Measurements from ENCODE around the gene YKT6.
A peak's percentile ranks its signal among the peaks of the same experiment; 100 is the strongest.

YKT6 gene

DNA sequence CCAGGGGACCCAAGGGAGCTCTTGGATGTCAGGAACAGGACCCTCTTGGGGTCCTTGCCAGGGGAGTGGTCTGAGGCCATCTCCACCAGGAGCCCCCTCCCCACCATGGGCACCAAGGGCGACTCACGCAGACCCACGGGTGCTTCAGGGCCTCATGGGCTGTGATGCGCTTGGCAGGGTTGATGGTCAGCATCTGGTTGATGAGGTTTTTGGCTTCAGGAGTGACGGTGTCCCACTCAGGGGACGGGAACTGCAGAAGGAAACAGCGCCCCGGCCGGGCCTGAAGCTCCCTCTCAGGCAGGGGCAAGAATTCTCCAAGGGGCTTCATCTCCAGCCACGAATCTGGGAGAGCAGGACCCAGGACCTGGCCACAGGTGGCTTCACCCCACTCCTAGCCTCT, 41.3 kb downstream of the YKT6 start:
- Histone ChIP-seq H3K4me3 (ENCODE audit: insufficient read depth, low read depth, low read length, poor library complexity, severe bottlenecking) (no peak overlapping the region), H3K27ac (ENCODE audit: insufficient read depth, low read length, poor library complexity, severe bottlenecking) (no peak overlapping the region), H3K9me3 (ENCODE audit: control insufficient read depth, low read length) (no peaks in the 10 kb centered on the region), H3K4me1 (ENCODE audit: control insufficient read depth, insufficient read depth, low read length, poor library complexity, severe bottlenecking) (peaks cover 6% of the 10 kb centered on the region), H3K27me3 (replicated peaks; ENCODE audit: control insufficient read depth, insufficient read depth, low read length, poor library complexity, severe bottlenecking) (no peaks in the 10 kb centered on the region), H3K36me3 (ENCODE audit: control insufficient read depth, insufficient read depth, low read length) (no peaks in the 10 kb centered on the region)
- no peak for DNase-seq

DNA sequence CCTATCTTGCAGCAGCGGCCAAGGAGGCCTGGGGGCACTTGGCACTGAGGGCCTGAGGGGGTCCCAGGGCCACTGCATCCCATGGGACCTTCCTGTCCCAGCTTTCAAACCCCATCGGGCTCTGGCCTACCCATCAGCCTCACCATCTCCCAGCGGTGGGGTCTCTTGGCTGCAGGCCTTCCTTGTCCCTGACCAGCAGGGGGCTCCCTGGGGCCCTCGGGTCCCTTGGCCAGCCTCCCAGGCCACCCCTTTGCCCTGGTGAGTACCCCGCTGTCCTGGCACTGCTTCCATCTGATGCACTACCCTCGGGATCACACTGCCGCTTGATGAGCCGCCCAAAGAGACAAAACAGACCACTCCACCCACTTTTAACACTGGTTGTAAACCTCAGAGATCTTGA, 43.5 kb downstream of the YKT6 start:
- Histone ChIP-seq H3K36me3 (ENCODE audit: control insufficient read depth, insufficient read depth, low read length) (no peaks in the 10 kb centered on the region), H3K27ac (ENCODE audit: insufficient read depth, low read length, poor library complexity, severe bottlenecking) (no peak overlapping the region), H3K9me3 (ENCODE audit: control insufficient read depth, low read length) (no peaks in the 10 kb centered on the region), H3K4me3 (ENCODE audit: insufficient read depth, low read depth, low read length, poor library complexity, severe bottlenecking) (no peak overlapping the region), H3K27me3 (replicated peaks; ENCODE audit: control insufficient read depth, insufficient read depth, low read length, poor library complexity, severe bottlenecking) (no peaks in the 10 kb centered on the region), H3K4me1 (ENCODE audit: control insufficient read depth, insufficient read depth, low read length, poor library complexity, severe bottlenecking) (peaks cover 6% of the 10 kb centered on the region)
- DNase-seq: no peak

DNA sequence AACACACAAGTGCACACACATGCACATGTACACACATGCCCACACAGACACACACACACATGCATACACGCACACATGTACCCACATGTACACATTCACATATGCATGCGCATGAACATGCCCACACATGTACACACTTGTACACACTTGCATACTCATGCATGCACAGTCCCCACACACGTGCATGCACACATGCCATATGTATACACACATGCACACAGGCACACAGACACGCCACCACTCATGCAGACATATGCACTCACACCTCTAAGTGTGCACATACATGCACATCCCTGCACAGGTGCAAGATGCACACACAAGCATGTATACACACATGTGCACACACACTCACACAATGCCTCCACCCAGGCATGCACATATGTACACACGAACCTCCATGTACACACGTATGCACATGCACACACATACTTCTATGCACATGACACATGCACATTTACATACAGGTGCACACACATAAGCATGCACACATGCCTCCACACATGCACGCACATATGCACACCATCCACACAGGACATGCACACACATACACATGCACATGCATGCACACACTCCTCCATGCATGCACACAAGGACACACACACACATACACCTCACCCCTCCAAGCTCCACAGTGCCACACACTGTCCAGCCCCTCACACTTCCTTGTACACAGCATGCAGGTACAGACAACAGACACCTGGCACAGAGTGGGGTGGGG, 45.8 kb downstream of the YKT6 start:
- Histone ChIP-seq H3K9me3 (ENCODE audit: control insufficient read depth, low read length) (no peaks in the 10 kb centered on the region), H3K4me3 (ENCODE audit: insufficient read depth, low read depth, low read length, poor library complexity, severe bottlenecking) (no peak overlapping the region), H3K36me3 (ENCODE audit: control insufficient read depth, insufficient read depth, low read length) (no peaks in the 10 kb centered on the region), H3K27ac (ENCODE audit: insufficient read depth, low read length, poor library complexity, severe bottlenecking) (no peak overlapping the region), H3K27me3 (replicated peaks; ENCODE audit: control insufficient read depth, insufficient read depth, low read length, poor library complexity, severe bottlenecking) (no peaks in the 10 kb centered on the region), H3K4me1 (ENCODE audit: control insufficient read depth, insufficient read depth, low read length, poor library complexity, severe bottlenecking) (no peaks in the 10 kb centered on the region)
- DNase-seq: no peak

DNA sequence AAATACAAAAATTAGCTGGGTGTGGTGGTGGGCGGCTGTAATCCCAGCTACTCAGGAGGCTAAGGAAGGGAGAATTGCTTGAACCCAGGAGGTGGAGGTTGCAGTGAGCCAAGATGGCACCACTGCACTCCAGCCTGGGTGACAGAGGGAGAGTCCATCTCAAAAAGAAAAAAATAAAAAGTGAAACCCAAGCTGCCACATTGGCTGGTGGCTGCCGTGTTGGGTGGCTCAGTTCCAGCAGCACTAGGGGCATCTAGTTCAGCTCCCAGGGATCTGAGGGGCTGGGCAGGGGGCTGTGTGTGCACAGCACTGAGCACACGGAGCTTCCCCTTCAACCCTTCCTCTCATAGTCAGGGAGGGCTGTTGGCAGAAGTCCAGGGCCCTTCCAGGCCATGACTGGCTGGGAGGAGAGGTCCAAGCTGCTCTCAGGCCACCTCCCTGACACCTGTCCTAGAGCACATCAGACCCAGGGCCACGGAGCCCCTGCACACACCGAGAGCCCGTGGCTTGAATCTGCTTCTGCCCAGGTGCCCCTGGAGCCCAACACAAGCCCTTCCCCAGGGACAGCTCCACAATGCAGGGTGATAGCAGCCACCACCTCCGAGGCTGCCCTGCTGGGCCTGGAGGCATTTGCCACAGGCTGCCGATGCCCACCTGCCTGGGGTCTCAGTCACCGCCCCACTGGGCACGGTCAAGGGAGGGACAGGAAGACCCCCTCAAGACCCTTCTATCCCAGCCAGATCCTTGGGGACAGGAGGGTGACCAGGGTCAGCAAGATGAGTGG, 47.3 kb downstream of the YKT6 start:
- Histone ChIP-seq H3K27me3 (replicated peaks; ENCODE audit: control insufficient read depth, insufficient read depth, low read length, poor library complexity, severe bottlenecking) (no peaks in the 10 kb centered on the region), H3K4me3 (ENCODE audit: insufficient read depth, low read depth, low read length, poor library complexity, severe bottlenecking) (no peak overlapping the region)

DNA sequence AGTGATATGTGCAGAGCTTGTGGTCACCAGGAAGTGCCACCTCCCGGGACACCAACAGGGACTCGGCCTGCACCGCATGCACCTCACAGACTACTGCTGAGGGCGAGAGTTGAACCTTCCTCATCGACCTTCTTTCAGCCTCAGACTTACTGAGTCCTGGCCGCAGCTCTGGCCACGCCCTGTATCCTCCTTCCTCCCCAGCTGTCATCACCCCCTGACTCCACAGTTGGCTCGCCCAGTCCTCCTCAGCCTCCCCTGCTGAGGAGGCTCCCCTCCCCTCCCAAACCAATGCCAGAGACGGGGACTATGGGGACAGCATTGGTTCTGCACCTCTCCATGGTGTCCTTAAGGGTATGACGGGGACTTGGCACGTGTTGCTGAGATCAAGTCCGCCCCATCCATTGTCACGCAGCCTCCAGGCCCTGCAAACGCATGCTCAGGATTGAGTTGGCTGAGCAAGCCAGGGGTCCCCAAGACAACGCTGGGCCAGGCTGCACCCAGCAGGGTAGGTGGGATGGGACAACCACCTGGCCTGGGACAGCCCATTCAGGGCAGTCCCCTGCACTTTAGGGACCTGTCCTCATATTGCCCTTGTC, 49.0 kb downstream of the YKT6 start:
- H3K36me3 ChIP-seq (ENCODE audit: control insufficient read depth, insufficient read depth, low read length): no peaks in the 10 kb centered on the region
- no peak overlapping the region for H3K27ac ChIP-seq (ENCODE audit: insufficient read depth, low read length, poor library complexity, severe bottlenecking)
- H3K4me1 ChIP-seq (ENCODE audit: control insufficient read depth, insufficient read depth, low read length, poor library complexity, severe bottlenecking): no peaks in the 10 kb centered on the region
- no peaks in the 10 kb centered on the region for H3K9me3 ChIP-seq (ENCODE audit: control insufficient read depth, low read length)
- no peak overlapping the region for H3K4me3 ChIP-seq (ENCODE audit: insufficient read depth, low read depth, low read length, poor library complexity, severe bottlenecking)
- no peak for DNase-seq
- no peaks in the 10 kb centered on the region for H3K27me3 ChIP-seq (replicated peaks; ENCODE audit: control insufficient read depth, insufficient read depth, low read length, poor library complexity, severe bottlenecking)

More for the DNA sequence above, 47.3 kb downstream of the YKT6 start:
- Histone ChIP-seq H3K27ac (ENCODE audit: insufficient read depth, low read length, poor library complexity, severe bottlenecking) (no peak overlapping the region), H3K9me3 (ENCODE audit: control insufficient read depth, low read length) (no peaks in the 10 kb centered on the region), H3K36me3 (ENCODE audit: control insufficient read depth, insufficient read depth, low read length) (no peaks in the 10 kb centered on the region), H3K4me1 (ENCODE audit: control insufficient read depth, insufficient read depth, low read length, poor library complexity, severe bottlenecking) (no peaks in the 10 kb centered on the region)
- no peak for DNase-seq

DNA sequence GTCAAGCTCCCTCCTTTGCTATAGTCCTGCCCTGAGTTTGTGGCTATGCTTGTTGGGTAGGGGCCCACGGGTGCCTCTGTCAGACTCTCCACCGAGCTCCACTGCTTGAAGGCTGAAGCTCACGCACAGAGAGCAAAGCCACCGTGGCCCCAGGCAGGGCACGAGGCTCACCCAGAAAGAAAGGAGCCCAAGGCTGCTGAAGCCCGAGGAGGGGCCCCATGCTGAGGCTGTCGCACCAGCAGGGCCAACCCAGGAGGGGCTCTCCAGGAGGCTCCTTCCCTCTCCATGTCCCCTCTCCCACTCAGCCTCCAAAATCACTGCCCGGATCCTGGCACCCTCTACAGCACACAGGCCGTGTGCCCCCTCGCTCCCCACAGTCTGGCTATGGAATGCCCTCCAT, 50.5 kb downstream of the YKT6 start:
- Histone ChIP-seq H3K27me3 (replicated peaks; ENCODE audit: control insufficient read depth, insufficient read depth, low read length, poor library complexity, severe bottlenecking) (no peaks in the 10 kb centered on the region), H3K9me3 (ENCODE audit: control insufficient read depth, low read length) (no peaks in the 10 kb centered on the region), H3K4me1 (ENCODE audit: control insufficient read depth, insufficient read depth, low read length, poor library complexity, severe bottlenecking) (no peaks in the 10 kb centered on the region), H3K36me3 (ENCODE audit: control insufficient read depth, insufficient read depth, low read length) (no peaks in the 10 kb centered on the region), H3K4me3 (ENCODE audit: insufficient read depth, low read depth, low read length, poor library complexity, severe bottlenecking) (no peak overlapping the region), H3K27ac (ENCODE audit: insufficient read depth, low read length, poor library complexity, severe bottlenecking) (no peak overlapping the region)
- no peak for DNase-seq

DNA sequence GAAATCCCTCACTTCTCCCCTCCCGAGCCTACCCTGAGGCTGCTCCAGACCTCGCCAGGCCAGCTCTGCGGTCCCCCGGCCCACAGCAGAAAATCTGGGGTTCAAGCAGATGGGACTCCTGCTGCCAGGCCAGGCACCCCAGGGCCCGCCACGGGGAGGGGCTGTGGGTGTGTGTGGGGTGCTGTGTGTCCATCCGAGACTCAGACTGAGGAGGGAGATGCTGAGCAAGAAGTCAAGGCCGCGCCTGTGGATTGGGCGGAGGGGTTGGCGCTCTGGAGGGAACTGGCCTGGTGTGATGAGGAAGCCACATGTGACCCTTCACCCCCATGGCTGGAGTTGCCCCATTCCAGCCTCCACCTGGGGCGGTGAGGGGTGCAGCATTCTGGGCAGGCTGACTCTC, 51.1 kb downstream of the YKT6 start:
- no peaks in the 10 kb centered on the region for H3K36me3 ChIP-seq (ENCODE audit: control insufficient read depth, insufficient read depth, low read length)
- DNase-seq: no peak
- H3K4me3 ChIP-seq (ENCODE audit: insufficient read depth, low read depth, low read length, poor library complexity, severe bottlenecking): no peak overlapping the region
- H3K27ac ChIP-seq (ENCODE audit: insufficient read depth, low read length, poor library complexity, severe bottlenecking): no peak overlapping the region
- H3K4me1 ChIP-seq (ENCODE audit: control insufficient read depth, insufficient read depth, low read length, poor library complexity, severe bottlenecking): no peaks in the 10 kb centered on the region
- H3K27me3 ChIP-seq (replicated peaks; ENCODE audit: control insufficient read depth, insufficient read depth, low read length, poor library complexity, severe bottlenecking): no peaks in the 10 kb centered on the region
- no peaks in the 10 kb centered on the region for H3K9me3 ChIP-seq (ENCODE audit: control insufficient read depth, low read length)

DNA sequence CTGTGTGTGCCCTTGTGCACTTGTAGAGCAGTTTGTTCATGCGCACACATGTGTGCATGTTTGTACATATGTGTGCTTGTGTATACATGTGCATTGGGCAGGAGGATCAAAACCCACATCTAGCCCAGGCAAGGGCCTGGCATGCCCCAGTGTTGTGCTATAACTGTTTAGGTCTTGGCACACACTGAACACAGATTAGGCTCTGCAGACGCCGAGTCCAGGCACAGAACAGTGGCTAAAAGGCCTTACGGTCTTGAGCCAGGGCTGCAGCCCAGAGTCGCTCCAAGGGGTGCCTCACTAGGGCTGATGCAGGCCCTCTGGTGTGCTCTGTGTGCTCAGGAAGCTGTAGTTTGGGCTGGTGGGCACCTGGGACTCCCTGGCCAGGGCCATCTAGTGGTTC, 55.7 kb downstream of the YKT6 start:
- no peak overlapping the region for H3K27ac ChIP-seq (ENCODE audit: insufficient read depth, low read length, poor library complexity, severe bottlenecking)
- H3K36me3 ChIP-seq (ENCODE audit: control insufficient read depth, insufficient read depth, low read length): no peaks in the 10 kb centered on the region
- H3K4me3 ChIP-seq (ENCODE audit: insufficient read depth, low read depth, low read length, poor library complexity, severe bottlenecking): no peak overlapping the region
- peaks cover 16% of the 10 kb centered on the region for H3K4me1 ChIP-seq (ENCODE audit: control insufficient read depth, insufficient read depth, low read length, poor library complexity, severe bottlenecking)
- no peaks in the 10 kb centered on the region for H3K9me3 ChIP-seq (ENCODE audit: control insufficient read depth, low read length)
- H3K27me3 ChIP-seq (replicated peaks; ENCODE audit: control insufficient read depth, insufficient read depth, low read length, poor library complexity, severe bottlenecking): no peaks in the 10 kb centered on the region
- DNase-seq: no peak

DNA sequence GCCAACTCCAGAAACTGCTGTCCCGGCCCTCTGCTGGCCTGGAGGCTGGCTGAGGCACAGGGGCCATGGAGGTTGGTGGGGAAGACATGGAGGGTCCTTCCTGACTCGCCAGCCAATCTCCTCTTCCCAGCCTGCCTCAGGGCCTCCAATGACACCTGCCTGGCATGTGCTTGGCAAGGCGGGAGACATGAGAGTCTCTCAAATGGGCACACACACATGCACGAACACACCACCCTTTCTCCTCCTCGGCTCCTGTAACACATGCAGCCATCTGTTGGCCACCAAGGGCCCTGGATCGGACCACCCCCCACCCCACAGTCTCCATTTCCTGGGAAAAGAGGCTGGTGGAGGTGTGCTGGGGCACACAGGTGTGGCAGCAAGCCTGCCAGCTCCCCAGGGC, 56.4 kb downstream of the YKT6 start:
- Histone ChIP-seq H3K27me3 (replicated peaks; ENCODE audit: control insufficient read depth, insufficient read depth, low read length, poor library complexity, severe bottlenecking) (no peaks in the 10 kb centered on the region), H3K27ac (ENCODE audit: insufficient read depth, low read length, poor library complexity, severe bottlenecking) (peak overlapping the region; percentile 55), H3K4me1 (ENCODE audit: control insufficient read depth, insufficient read depth, low read length, poor library complexity, severe bottlenecking) (peaks cover 16% of the 10 kb centered on the region), H3K9me3 (ENCODE audit: control insufficient read depth, low read length) (no peaks in the 10 kb centered on the region), H3K4me3 (ENCODE audit: insufficient read depth, low read depth, low read length, poor library complexity, severe bottlenecking) (no peak overlapping the region), H3K36me3 (ENCODE audit: control insufficient read depth, insufficient read depth, low read length) (no peaks in the 10 kb centered on the region)
- no peak for DNase-seq
